Ovary (tissue), 9 donors: Measurements from ENCODE around the gene SYNGR2. TPM values are rescaled to one million over a fixed set of nuclear protein-coding genes. Genes with fewer than 3 reads are reported as not detected.

Source experiments
- DNase-seq, 5 donors: peaks; one replicate each; pipeline ENCODE4 v3.0.0-alpha.2; 2019 to 2020
- H3K27ac ChIP-seq, 2 donors: fragments of 200-600 bp; one replicate each; pipeline versions ENCODE4 v1.5.1 to v1.8.0; 2019 to 2022
- H3K27me3 ChIP-seq: fragments of 200-600 bp; one replicate; pipeline ENCODE4 v1.8.0; 2022
- H3K36me3 ChIP-seq: fragments of 200-600 bp; sonication (generic); one replicate; pipeline ENCODE4 v1.5.1; 2019
- H3K4me1 ChIP-seq: one replicate; pipeline ENCODE4 v1.8.1; 2013; ENCODE audit warnings: mild to moderate bottlenecking, moderate library complexity; ENCODE audit not compliant: insufficient read depth
- H3K4me3 ChIP-seq: fragments of 200-600 bp; sonication (generic); one replicate; pipeline ENCODE4 v1.5.1; 2017
- H3K9me3 ChIP-seq, 2 donors: fragments of 200-600 bp in 1 of 2; sonication (generic) in 1 of 2; one replicate each; pipeline versions ENCODE4 v1.5.1 to v1.8.1; 2013 to 2019; ENCODE audit warnings: mild to moderate bottlenecking in 1 of 2, moderate library complexity in 1 of 2
- CTCF ChIP-seq, 3 donors: fragments of 450-650 bp in 2 of 3; fragments of 200-600 bp in 1 of 3; IDR thresholded peaks; one replicate each; pipeline versions ENCODE4 v1.5.1 to v1.8.0; 2016 to 2022; ENCODE audit warnings: antibody characterized with exemption in 3 of 3, mild to moderate bottlenecking in 1 of 3
- EP300 ChIP-seq: sonication (generic); formaldehyde crosslinking; IDR thresholded peaks from one replicate; pipeline ENCODE4 v1.6.1; 2017; ENCODE audit warnings: antibody characterized with exemption
- POLR2A ChIP-seq: fragments of 450-650 bp; IDR thresholded peaks from one replicate; pipeline ENCODE4 v1.6.1; 2017; ENCODE audit warnings: antibody characterized with exemption, mild to moderate bottlenecking, moderate library complexity
- WGBS, 3 donors: extraction: QIAGEN DNeasy Blood & Tissue Kit in 1 of 3; methylation state at CpG; one replicate each; pipeline versions ENCODE4 v1.1.5 to v1.1.7; 2013 to 2017; 5-methylcytosine and 5-hydroxymethylcytosine counted together
- intact Hi-C, 4 donors: fragments of 100-400 bp; cut with DNase I; formaldehyde crosslinking; loops; one replicate each; pipeline versions ENCODE4 v1.11.0 to v1.15.1; 2022 to 2023
- polyA plus RNA-seq, 2 donors: library from polyadenylated mRNA; stranded (reverse); fragments of 200-250 nt in 1 of 2; fragments of 350-450 nt in 1 of 2; fragmentation: Illumina TruSeq in 1 of 2; extraction: RNeasy Lipid Tissue Mini Kit (QIAGEN cat#74804) in 1 of 2; gene quantifications; one replicate each; pipeline ENCODE4 v1.2.3, GENCODE V29; 2013 to 2014
- total RNA-seq, 7 donors: library from RNA; depleted of rRNA in 2 of 7; stranded (reverse); fragments of >200 nt in 2 of 7; fragmentation: NEBNext Ultra II Directional in 3 of 7; extraction: Animal tissue kit (Norgen Biotek cat#: 25700) in 3 of 7; gene quantifications; one replicate each; pipeline versions ENCODE4 v1.1.0 to v1.2.4, GENCODE V29; 2016 to 2023
- donor health status: DM: no; HTN: no; CAD: no; lungs with moderate emphysema.
- donor health status: DM: no; HTN: no; CAD: no.
- donor health status: Bipolar disorder and iron deficiency.
- donor health status: DM: yes; HTN: yes; CAD: no.
- donor health status: DM: no; HTN: no; CAD: no.
- donor health status: DM: yes; HTN: yes; CAD: no.

The SYNGR2 gene
- total and polyA plus RNA-seq, 9 donors = 11.9 to 88.7 (median 45.8) TPM

- no peak overlapping the region for H3K4me3 ChIP-seq
- H3K36me3 ChIP-seq = no peaks in the 10 kb centered on the region
- H3K4me1 ChIP-seq = no peaks in the 10 kb centered on the region
- H3K9me3 ChIP-seq = no peaks in the 10 kb centered on the region
- intact Hi-C loops = no loop called here
- no peaks in the 10 kb centered on the region for H3K27me3 ChIP-seq
- WGBS, 3 donors = 34 to 57% (median 47%) methylated on average over 3 of the region's 3 CpGs
- TF ChIP-seq POLR2A (no peak), EP300 (no peak), CTCF (IDR thresholded peaks at IDR 0.05) (no peak)
- H3K27ac ChIP-seq = no peak overlapping the region
- no peak for DNase-seq
Measured at GRCh38 chr17:78208486-78208885, 40.1 kb downstream of the SYNGR2 start.

DNA sequence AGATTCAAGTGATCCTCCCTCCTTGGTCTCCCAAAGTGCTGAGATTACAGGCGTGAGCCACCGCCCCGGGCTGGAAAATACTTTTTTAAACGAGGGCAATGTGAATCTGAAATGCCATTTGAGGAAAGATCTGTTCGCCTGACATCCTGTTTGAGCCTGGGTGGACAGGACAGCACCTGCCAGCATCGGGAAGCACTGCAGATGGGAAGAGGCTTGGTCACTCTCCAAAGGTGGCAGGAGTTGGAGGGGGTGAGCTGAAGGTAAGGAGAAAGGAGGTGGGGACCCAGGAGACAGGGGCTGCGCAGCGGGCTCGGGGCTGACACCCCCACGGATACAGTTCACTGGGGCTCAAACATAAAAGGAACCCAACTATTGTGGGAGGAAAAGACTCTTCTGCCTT, 41.7 kb downstream of the SYNGR2 start:
- intact Hi-C loops = no loop called here
- H3K4me3 ChIP-seq = no peak overlapping the region
- no peaks in the 10 kb centered on the region for H3K27me3 ChIP-seq
- TF ChIP-seq CTCF (IDR thresholded peaks at IDR 0.05) (no peak), EP300 (no peak), POLR2A (no peak)
- no peak overlapping the region for H3K27ac ChIP-seq
- WGBS, 3 donors = 67 to 79% (median 74%) methylated on average over 10 of the region's 10 CpGs
- DNase-seq = no peak
- H3K9me3 ChIP-seq = no peaks in the 10 kb centered on the region
- no peaks in the 10 kb centered on the region for H3K36me3 ChIP-seq
- H3K4me1 ChIP-seq = peaks cover 1% of the 10 kb centered on the region

- WGBS, 3 donors = 75 to 84% (median 79%) methylated on average over 11 of the region's 11 CpGs
- H3K4me1 ChIP-seq = peaks cover 1% of the 10 kb centered on the region
- no peaks in the 10 kb centered on the region for H3K27me3 ChIP-seq
- intact Hi-C loops = loop anchor here in 1 of 4 donors (1.0 kb wide), 1 partner anchor 31 kb away; no protein-coding TSS in a partner anchor
- no peak for DNase-seq
- no peak overlapping the region for H3K27ac ChIP-seq
- no peak for TF ChIP-seq EP300
- TF ChIP-seq POLR2A = no peak
- TF ChIP-seq CTCF (IDR thresholded peaks at IDR 0.05) = no peak
- H3K4me3 ChIP-seq = no peak overlapping the region
- no peaks in the 10 kb centered on the region for H3K36me3 ChIP-seq
- no peaks in the 10 kb centered on the region for H3K9me3 ChIP-seq
Measured at GRCh38 chr17:78211032-78211431, 42.7 kb downstream of the SYNGR2 start.

GRCh38 chr17:78214016-78214705, 45.8 kb downstream of the SYNGR2 start, which contains the start of gene BIRC5:
Gene BIRC5 (plus strand): TSS chr17:78214253. CDS start chr17:78214317, 64 bp downstream.
- H3K27ac ChIP-seq = no peak within 1 kb of the TSS
- WGBS, 3 donors = 0 to 1% (median 0%) methylated on average over 32 to 60 of the region's 60 CpGs
- no peaks in the 10 kb centered on the region for H3K36me3 ChIP-seq
- TF ChIP-seq CTCF (IDR thresholded peaks at IDR 0.05) = no peak
- no peak for TF ChIP-seq EP300
- TF ChIP-seq POLR2A = no peak
- no peaks in the 10 kb centered on the region for H3K9me3 ChIP-seq
- H3K4me3 ChIP-seq = peak within 1 kb of the TSS; percentile 28
- intact Hi-C loops = no loop called here
- H3K27me3 ChIP-seq = no peaks in the 10 kb centered on the region
- DNase-seq = peak; percentile 84 to 93 (median 90)
- H3K4me1 ChIP-seq = peaks cover 1% of the 10 kb centered on the region
